ENCODE results near the gene YARS2. TPM values are rescaled to one million over a fixed set of nuclear protein-coding genes. Genes with fewer than 3 reads are reported as not detected.

Gene YARS2
- polyA plus RNA-seq, 1 donor from 2014 or later = 25.6 TPM

GRCh38 chr12:32698285-32698684 is 57.4 kb downstream of the YARS2 start:
- Histone ChIP-seq H3K4me2 (ENCODE audit: low read length) (no peak overlapping the region), H3K9me3 (ENCODE audit: low read length) (no peaks in the 10 kb centered on the region), H3K36me3 (ENCODE audit: insufficient read depth, low read length) (no peaks in the 10 kb centered on the region), H3K79me2 (replicated peaks; ENCODE audit: insufficient read depth, low read length) (peaks cover 38% of the 10 kb centered on the region), H3F3A (ENCODE audit: insufficient read depth, low read length, poor library complexity, severe bottlenecking) (no peaks in the 10 kb centered on the region), H3K9ac (ENCODE audit: low read length) (no peak overlapping the region), H3K27me3 (ENCODE audit: insufficient read depth, low read depth, low read length) (no peaks in the 10 kb centered on the region), H4K20me1 (ENCODE audit: insufficient read depth) (no peaks in the 10 kb centered on the region), H2AFZ (ENCODE audit: low read depth, low read length) (no peak overlapping the region), H3K9me2 (ENCODE audit: insufficient read depth, low read length) (no peaks in the 10 kb centered on the region), H3K27ac (ENCODE audit: low read length) (no peak overlapping the region), H3K4me3 (ENCODE audit: low read length) (no peak overlapping the region)
- TF ChIP-seq, protein P1, sequence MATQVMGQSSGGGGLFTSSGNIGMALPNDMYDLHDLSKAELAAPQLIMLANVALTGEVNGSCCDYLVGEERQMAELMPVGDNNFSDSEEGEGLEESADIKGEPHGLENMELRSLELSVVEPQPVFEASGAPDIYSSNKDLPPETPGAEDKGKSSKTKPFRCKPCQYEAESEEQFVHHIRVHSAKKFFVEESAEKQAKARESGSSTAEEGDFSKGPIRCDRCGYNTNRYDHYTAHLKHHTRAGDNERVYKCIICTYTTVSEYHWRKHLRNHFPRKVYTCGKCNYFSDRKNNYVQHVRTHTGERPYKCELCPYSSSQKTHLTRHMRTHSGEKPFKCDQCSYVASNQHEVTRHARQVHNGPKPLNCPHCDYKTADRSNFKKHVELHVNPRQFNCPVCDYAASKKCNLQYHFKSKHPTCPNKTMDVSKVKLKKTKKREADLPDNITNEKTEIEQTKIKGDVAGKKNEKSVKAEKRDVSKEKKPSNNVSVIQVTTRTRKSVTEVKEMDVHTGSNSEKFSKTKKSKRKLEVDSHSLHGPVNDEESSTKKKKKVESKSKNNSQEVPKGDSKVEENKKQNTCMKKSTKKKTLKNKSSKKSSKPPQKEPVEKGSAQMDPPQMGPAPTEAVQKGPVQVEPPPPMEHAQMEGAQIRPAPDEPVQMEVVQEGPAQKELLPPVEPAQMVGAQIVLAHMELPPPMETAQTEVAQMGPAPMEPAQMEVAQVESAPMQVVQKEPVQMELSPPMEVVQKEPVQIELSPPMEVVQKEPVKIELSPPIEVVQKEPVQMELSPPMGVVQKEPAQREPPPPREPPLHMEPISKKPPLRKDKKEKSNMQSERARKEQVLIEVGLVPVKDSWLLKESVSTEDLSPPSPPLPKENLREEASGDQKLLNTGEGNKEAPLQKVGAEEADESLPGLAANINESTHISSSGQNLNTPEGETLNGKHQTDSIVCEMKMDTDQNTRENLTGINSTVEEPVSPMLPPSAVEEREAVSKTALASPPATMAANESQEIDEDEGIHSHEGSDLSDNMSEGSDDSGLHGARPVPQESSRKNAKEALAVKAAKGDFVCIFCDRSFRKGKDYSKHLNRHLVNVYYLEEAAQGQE (IDR thresholded peaks at IDR 0.05; ENCODE audit: borderline replicate concordance) = no peak
- TF ChIP-seq, protein P2, sequence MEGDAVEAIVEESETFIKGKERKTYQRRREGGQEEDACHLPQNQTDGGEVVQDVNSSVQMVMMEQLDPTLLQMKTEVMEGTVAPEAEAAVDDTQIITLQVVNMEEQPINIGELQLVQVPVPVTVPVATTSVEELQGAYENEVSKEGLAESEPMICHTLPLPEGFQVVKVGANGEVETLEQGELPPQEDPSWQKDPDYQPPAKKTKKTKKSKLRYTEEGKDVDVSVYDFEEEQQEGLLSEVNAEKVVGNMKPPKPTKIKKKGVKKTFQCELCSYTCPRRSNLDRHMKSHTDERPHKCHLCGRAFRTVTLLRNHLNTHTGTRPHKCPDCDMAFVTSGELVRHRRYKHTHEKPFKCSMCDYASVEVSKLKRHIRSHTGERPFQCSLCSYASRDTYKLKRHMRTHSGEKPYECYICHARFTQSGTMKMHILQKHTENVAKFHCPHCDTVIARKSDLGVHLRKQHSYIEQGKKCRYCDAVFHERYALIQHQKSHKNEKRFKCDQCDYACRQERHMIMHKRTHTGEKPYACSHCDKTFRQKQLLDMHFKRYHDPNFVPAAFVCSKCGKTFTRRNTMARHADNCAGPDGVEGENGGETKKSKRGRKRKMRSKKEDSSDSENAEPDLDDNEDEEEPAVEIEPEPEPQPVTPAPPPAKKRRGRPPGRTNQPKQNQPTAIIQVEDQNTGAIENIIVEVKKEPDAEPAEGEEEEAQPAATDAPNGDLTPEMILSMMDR (IDR thresholded peaks at IDR 0.05; ENCODE audit: poor library complexity, severe bottlenecking) = no peak

- H3K4me2 ChIP-seq (ENCODE audit: low read length) = no peak overlapping the region
- H3K27me3 ChIP-seq (ENCODE audit: insufficient read depth, low read depth, low read length) = no peaks in the 10 kb centered on the region
- H4K20me1 ChIP-seq (ENCODE audit: insufficient read depth) = no peaks in the 10 kb centered on the region
- H3F3A ChIP-seq (ENCODE audit: insufficient read depth, low read length, poor library complexity, severe bottlenecking) = no peaks in the 10 kb centered on the region
- TF ChIP-seq, protein P1 (IDR thresholded peaks at IDR 0.05; ENCODE audit: borderline replicate concordance) = no peak
- TF ChIP-seq TAF1 (IDR thresholded peaks at IDR 0.05; ENCODE audit: low read depth) (no peak), EZH2 (IDR thresholded peaks at IDR 0.05; ENCODE audit: borderline replicate concordance, insufficient read depth, low read length, poor library complexity, severe bottlenecking) (no peak), POLR2AphosphoS5 (IDR thresholded peaks at IDR 0.05) (no peak), RAD21 (conservative IDR thresholded peaks at IDR 0.05) (no peak), SMC3 (conservative IDR thresholded peaks at IDR 0.05; ENCODE audit: poor library complexity) (no peak), MXI1 (conservative IDR thresholded peaks at IDR 0.05; ENCODE audit: poor library complexity, severe bottlenecking) (no peak), EP300 (conservative IDR thresholded peaks at IDR 0.05; ENCODE audit: poor library complexity, severe bottlenecking) (no peak)
- TF ChIP-seq, protein P2 (IDR thresholded peaks at IDR 0.05; ENCODE audit: poor library complexity, severe bottlenecking) = no peak
- H3K9me3 ChIP-seq (ENCODE audit: low read length) = no peaks in the 10 kb centered on the region
- no peaks in the 10 kb centered on the region for H3K36me3 ChIP-seq (ENCODE audit: insufficient read depth, low read length)
- H3K79me2 ChIP-seq (replicated peaks; ENCODE audit: insufficient read depth, low read length) = peaks cover 46% of the 10 kb centered on the region
- no peak overlapping the region for H3K9ac ChIP-seq (ENCODE audit: low read length)
- no peak overlapping the region for H3K27ac ChIP-seq (ENCODE audit: low read length)
- H2AFZ ChIP-seq (ENCODE audit: low read depth, low read length) = no peak overlapping the region
- H3K4me3 ChIP-seq (ENCODE audit: low read length) = no peak overlapping the region
- H3K9me2 ChIP-seq (ENCODE audit: insufficient read depth, low read length) = no peaks in the 10 kb centered on the region
These were observed 58.3 kb downstream of the YARS2 start for GRCh38 chr12:32697445-32697844.
